ENCODE results near the gene CAPS.

The CAPS gene

DNA sequence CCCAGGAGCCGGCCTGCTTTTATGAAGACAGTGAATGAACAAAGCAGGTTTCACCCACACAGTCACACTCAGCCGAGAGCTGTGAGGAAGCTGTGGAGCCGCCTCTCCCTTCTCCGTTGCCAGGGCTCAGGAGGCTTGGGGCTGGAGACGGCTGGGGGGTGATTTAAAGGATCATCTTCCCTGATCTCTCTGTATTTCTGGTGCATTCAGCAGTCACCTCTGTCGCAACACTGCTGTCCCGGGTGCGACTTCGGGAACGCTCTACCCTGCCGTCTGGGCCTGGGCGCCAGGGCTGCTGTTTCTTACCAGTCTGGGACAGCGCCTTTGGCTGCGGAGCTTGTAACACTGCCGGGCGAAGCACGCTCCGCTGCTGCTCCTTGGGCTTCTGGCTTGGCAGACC is 18.1 kb downstream of the CAPS start:
- no peak for DNase-seq
- H2AFZ ChIP-seq (ENCODE audit: low read depth, low read length) = no peak overlapping the region
- H3K27ac ChIP-seq (ENCODE audit: low read length) = no peak overlapping the region
- no peak overlapping the region for H3K4me3 ChIP-seq (ENCODE audit: low read depth in 1 of 2, low read length in 2 of 2)
- H3K4me2 ChIP-seq (ENCODE audit: insufficient read depth, low read length) = no peak overlapping the region
- peaks cover 55% of the 10 kb centered on the region for H4K20me1 ChIP-seq (ENCODE audit: insufficient read depth, low read length)
- TF ChIP-seq, protein P1, sequence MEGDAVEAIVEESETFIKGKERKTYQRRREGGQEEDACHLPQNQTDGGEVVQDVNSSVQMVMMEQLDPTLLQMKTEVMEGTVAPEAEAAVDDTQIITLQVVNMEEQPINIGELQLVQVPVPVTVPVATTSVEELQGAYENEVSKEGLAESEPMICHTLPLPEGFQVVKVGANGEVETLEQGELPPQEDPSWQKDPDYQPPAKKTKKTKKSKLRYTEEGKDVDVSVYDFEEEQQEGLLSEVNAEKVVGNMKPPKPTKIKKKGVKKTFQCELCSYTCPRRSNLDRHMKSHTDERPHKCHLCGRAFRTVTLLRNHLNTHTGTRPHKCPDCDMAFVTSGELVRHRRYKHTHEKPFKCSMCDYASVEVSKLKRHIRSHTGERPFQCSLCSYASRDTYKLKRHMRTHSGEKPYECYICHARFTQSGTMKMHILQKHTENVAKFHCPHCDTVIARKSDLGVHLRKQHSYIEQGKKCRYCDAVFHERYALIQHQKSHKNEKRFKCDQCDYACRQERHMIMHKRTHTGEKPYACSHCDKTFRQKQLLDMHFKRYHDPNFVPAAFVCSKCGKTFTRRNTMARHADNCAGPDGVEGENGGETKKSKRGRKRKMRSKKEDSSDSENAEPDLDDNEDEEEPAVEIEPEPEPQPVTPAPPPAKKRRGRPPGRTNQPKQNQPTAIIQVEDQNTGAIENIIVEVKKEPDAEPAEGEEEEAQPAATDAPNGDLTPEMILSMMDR (IDR thresholded peaks at IDR 0.05; ENCODE audit: borderline replicate concordance, extremely low read depth, low read length, poor library complexity, severe bottlenecking) = no peak
- TF ChIP-seq EZH2 (IDR thresholded peaks at IDR 0.05; ENCODE audit: borderline replicate concordance, low read depth, low read length, severe bottlenecking) = no peak
- H3K9ac ChIP-seq (ENCODE audit: low read depth, low read length) = no peak overlapping the region
- H3K79me2 ChIP-seq (ENCODE audit: insufficient read depth, low read length) = peaks cover 50% of the 10 kb centered on the region
- H3K27me3 ChIP-seq (ENCODE audit: insufficient read depth, low read length, poor library complexity) = no peaks in the 10 kb centered on the region
- ATAC-seq (ENCODE audit: insufficient read depth, low read depth) = no peak
- no peaks in the 10 kb centered on the region for H3K4me1 ChIP-seq (ENCODE audit: insufficient read depth, low read length)
- peaks cover 88% of the 10 kb centered on the region for H3K36me3 ChIP-seq (ENCODE audit: insufficient read depth, low read length)
- H3K9me3 ChIP-seq (ENCODE audit: insufficient read depth, low read length, severe bottlenecking) = no peaks in the 10 kb centered on the region

DNA sequence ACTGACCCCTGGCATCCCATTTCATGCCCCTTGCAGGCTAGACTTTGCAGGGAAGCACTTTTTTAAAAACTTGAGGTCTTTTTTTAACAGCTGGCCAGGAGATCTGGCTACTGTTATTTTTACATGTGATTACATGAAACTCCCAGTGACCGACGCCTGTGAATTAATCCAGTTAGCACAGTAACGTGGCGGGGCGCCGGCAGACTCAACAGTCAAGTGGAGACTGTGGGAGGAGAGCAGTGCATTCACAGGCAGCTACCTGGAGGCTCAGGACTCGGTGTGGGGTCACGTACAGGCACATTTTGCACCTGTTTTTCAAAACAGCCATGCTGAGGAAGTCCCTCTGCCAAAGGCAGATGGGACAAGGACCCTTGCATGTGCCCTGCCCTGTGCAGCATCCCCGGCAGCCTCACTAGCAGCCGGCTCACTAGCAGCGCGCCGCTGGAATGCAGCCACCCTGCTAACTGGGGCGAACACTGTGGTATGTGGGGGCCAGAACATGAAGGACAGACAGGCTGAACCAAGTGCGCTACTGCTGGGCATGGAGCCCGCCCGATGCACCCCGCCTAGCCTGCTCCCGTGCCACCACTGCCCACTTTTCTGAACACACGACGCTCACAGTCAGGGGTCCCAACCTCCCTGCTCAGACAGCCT is 18.7 kb downstream of the CAPS start:
- H3K9ac ChIP-seq (ENCODE audit: low read depth, low read length) = no peak overlapping the region
- peaks cover 60% of the 10 kb centered on the region for H4K20me1 ChIP-seq (ENCODE audit: insufficient read depth, low read length)
- H2AFZ ChIP-seq (ENCODE audit: low read depth, low read length) = no peak overlapping the region
- no peak overlapping the region for H3K4me2 ChIP-seq (ENCODE audit: insufficient read depth, low read length)
- H3K79me2 ChIP-seq (ENCODE audit: insufficient read depth, low read length) = peaks cover 56% of the 10 kb centered on the region
- H3K27me3 ChIP-seq (ENCODE audit: insufficient read depth, low read length, poor library complexity) = no peaks in the 10 kb centered on the region
- no peak overlapping the region for H3K4me3 ChIP-seq (ENCODE audit: low read depth in 1 of 2, low read length in 2 of 2)
- no peaks in the 10 kb centered on the region for H3K9me3 ChIP-seq (ENCODE audit: insufficient read depth, low read length, severe bottlenecking)
- no peaks in the 10 kb centered on the region for H3K4me1 ChIP-seq (ENCODE audit: insufficient read depth, low read length)
- ATAC-seq (ENCODE audit: insufficient read depth, low read depth) (no peak), DNase-seq (no peak)
- TF ChIP-seq EZH2 (IDR thresholded peaks at IDR 0.05; ENCODE audit: borderline replicate concordance, low read depth, low read length, severe bottlenecking) = no peak
- TF ChIP-seq, protein P1 (IDR thresholded peaks at IDR 0.05; ENCODE audit: borderline replicate concordance, extremely low read depth, low read length, poor library complexity, severe bottlenecking) = no peak
- no peak overlapping the region for H3K27ac ChIP-seq (ENCODE audit: low read length)
- peaks cover 88% of the 10 kb centered on the region for H3K36me3 ChIP-seq (ENCODE audit: insufficient read depth, low read length)

DNA sequence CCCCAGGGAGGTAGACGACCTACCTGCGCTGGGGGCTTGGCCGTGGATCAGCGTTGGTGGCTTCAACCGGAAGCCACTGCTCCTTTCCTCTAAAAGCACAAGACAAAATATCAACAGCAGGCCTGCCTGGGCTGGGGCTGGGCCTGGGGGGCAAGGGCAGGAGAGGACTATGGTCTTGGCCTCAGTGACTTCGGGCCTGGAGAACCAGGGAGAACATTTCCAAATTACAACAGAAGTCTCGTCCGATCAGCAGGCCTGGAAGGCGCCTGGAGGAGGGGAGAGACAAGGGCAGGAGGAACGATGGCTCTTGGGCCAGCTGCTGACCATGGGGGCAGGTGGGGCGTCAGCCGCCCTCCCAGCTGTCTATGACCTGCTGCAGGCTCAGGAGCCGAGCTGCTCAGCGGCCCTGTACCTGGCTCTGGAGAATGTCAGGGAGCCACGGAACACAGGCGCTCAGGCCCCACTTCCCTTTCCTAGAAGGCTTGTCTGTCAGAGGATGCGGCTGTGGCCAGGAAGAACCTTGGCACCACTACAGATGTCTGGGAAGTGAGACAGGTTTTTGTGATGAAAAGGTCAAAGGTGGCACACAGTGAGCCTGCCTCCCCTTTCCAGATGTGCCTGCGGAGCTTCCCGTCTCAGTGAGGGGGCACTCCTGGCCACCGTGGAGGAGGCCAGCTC is 19.5 kb downstream of the CAPS start:
- DNase-seq = no peak
- peaks cover 88% of the 10 kb centered on the region for H3K36me3 ChIP-seq (ENCODE audit: insufficient read depth, low read length)
- H2AFZ ChIP-seq (ENCODE audit: low read depth, low read length) = no peak overlapping the region
- H3K27me3 ChIP-seq (ENCODE audit: insufficient read depth, low read length, poor library complexity) = no peaks in the 10 kb centered on the region
- no peak overlapping the region for H3K4me2 ChIP-seq (ENCODE audit: insufficient read depth, low read length)
- no peak overlapping the region for H3K9ac ChIP-seq (ENCODE audit: low read depth, low read length)
- H3K4me1 ChIP-seq (ENCODE audit: insufficient read depth, low read length) = no peaks in the 10 kb centered on the region
- H3K4me3 ChIP-seq (ENCODE audit: low read depth in 1 of 2, low read length in 2 of 2) = no peak overlapping the region
- H3K9me3 ChIP-seq (ENCODE audit: insufficient read depth, low read length, severe bottlenecking) = no peaks in the 10 kb centered on the region
- H3K79me2 ChIP-seq (ENCODE audit: insufficient read depth, low read length) = peaks cover 63% of the 10 kb centered on the region
- ATAC-seq (ENCODE audit: insufficient read depth, low read depth) = no peak
- TF ChIP-seq, protein P1 (IDR thresholded peaks at IDR 0.05; ENCODE audit: borderline replicate concordance, extremely low read depth, low read length, poor library complexity, severe bottlenecking) = no peak
- TF ChIP-seq EZH2 (IDR thresholded peaks at IDR 0.05; ENCODE audit: borderline replicate concordance, low read depth, low read length, severe bottlenecking) = no peak
- peaks cover 65% of the 10 kb centered on the region for H4K20me1 ChIP-seq (ENCODE audit: insufficient read depth, low read length)
- no peak overlapping the region for H3K27ac ChIP-seq (ENCODE audit: low read length)

Data from DND-41 (cell line).